Medulla oblongata (tissue), 1 donor: Measurements from ENCODE around the gene STAT1.

Experiments used
- DNase-seq: peaks from one replicate; pipeline ENCODE4 v3.0.0-alpha.2; 2015; ENCODE audit errors: extremely low spot score

STAT1 gene

DNA sequence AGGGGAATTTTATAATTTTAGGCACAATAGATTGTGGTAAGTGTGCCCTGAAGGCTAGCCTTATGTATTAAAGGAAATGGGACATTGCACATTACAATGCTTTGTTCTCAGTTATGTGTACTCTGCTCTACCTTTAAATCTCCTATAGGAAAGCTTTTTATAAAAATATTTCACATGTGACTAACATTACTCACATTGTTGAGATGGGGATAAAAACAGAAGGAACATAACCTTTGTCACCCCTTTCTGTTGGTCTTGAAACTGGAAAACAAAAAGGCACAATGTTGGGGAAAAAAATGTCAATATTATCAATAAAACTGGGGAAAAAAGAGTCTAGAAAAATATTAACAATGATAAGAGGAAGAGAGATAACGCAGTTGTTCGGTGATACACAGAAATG lies 17.3 kb upstream of the STAT1 start:
- no peak for DNase-seq

DNA sequence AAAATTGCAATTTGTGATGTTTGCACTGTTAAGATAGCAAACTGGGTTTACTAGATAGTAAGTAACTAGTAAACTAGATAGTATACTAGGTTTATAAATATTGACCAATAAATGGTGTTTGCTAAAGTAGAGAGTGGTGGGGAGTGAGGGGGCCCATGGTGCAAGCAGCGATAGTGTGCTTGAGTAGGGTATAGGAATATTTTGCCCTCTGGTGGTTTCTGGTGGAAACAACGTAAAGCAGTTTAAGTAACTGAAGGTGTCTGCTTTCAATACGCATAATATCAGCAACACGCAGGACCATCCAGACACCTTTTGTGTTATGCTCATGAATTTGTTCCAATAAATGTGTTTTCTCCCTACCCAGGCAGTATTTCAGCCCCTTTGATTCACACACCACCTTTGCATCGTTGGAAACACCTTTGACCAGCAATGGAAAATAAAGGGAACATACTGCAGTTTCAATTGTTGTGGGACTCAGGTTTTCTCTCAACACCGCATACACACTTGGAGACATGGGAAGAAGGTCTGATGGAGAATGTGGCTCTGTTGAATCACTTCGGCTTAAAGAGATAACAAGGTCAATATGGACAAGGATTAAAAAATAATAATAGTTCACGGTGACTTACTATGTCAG lies 16.7 kb upstream of the STAT1 start:
- DNase-seq = peak; percentile 58

DNA sequence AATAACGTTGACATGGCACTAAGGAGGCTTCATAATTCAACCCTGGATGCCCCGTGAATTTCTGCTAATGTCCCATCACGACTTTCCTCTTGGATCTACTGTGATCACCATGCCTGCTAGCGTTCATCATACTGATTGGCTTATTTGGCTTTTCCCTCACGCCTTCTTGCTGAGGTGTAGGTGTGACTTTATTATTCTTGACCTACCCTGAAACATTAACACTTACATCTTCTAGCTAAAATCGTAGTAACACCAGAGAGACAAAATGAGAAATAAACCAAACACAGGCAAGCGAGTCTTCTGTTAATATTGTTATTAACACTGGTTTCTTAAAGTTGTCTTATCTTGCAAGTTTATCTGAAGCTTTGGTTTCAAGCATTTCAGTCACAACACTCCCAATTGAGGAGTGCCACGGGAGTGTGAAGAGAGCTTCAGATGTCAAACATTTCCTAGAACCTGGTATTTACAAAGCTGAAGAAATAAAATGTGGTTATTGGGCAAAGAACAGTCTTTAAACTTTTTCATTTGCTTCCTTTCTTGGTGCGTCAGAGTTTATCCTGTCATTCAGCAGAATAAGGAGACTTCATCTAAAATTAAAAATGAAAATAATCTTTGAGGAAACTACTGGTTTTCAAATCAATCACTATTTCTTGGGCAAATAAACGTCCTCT lies 15.4 kb upstream of the STAT1 start:
- no peak for DNase-seq

DNA sequence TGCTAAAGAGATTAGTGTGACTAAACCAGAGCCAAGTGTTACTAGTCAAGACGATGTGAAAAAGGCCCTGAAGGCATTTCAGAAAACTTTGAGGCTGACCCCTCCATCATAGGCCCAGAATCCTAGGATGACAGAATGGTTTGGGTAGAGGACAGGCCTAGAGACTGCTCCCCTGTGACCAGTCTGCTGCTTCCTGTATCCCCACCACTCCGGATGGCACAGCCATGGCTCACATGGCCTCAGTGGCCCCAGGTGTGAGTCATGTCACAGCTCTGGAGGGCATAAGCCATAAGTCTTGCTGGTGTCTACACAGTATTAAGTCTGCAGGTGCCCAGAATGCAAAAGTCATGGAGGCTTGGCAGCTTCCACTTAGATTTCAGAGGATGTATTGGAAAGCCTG lies 12.4 kb upstream of the STAT1 start:
- DNase-seq = no peak

DNA sequence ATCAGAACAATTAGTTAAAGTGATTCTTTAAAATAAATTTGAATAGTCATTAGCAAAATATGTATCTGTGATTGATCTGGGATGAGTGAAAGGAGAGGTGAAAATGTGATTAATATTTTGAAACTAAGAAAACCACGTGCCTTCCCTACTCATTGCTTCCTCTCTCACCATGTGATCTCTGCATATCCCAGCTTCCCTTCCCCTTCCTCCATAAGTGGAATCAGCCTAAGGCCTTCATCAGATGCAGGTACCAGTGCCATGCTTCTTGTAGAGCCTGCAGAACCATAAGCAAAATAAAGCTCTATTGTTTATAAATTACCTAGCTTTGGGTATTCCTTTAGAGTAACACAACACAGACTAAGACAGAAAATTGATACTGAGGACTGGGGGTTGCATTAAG lies 11.2 kb upstream of the STAT1 start:
- DNase-seq = no peak

DNA sequence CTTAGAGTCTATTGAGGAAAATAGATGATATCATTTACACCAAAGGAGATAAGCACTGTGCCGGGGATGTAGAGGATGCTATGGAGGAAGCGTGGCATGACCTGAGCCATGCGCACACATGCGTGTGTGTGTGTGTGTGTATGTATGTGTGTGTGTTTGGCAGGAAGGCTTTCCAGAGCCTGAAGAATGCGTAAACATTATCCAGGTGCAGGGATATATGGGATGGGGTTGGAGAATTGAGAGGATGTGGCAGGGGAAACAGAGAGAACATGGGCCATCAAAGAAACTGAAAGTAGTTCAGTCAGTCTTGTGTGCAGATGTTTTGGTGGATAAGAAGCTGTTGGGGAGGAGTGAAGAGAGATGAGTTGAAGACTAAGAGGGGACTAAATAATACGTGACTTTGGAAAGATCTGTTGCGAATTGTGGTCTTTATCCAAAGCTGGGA lies 9.3 kb upstream of the STAT1 start:
- no peak for DNase-seq

DNA sequence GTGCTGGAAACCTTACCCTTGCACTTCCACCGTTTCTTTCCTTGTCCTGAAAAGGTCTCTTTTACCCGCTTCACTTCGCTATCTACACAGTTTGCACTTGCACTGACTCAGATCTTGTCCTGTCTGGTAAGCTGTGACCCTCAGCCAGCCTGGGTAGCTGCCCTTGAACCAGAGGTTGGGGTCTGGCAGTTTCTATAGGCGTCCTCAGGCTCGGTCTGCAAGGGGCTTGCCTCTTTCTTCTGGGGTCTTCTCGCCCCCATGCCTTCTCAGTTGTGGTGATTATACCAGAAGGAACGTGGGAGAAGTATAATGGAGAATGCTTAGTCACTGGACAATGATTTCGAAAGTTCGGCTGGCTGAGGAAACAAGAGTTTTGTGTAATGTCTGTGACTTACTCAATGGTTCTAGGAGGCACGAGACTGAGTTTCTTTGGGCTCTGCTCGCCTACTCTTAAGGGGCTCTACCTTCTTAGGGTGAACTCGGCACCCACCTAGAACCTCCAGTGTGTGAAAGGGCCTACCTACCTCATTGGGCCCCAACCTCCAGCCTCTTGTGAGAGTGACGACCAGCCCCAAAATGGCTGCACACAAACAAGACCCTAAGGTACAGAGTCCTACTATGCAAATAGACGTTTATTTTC lies 6.9 kb upstream of the STAT1 start:
- DNase-seq = peak; percentile 66

DNA sequence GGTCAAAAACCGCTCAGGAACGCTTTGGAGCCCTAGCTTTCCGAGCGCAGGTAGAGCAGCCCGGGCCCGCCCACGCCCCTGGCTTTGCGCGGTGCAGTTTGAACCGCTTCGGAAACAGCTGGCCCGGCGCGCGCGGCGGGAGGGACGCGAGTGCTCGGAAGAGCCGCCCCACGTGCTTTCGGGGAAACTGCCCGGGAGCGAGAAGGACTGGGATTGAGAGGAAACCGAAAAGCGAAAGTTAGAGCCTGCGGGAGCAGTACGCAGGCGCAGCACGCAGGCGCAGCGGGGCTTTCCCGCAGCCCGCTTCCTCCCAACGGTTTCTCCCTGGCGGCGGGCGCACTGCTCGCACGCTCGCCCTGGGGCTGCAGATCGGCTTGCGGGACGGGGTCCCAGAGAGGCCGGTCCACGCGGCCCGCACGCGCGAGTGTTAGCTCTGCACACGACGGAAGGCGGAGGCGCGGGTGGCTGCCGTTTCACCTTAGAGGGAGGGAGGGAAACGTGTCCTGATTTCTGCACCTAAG lies 6.3 kb upstream of the STAT1 start:
- peak; percentile 97 for DNase-seq

DNA sequence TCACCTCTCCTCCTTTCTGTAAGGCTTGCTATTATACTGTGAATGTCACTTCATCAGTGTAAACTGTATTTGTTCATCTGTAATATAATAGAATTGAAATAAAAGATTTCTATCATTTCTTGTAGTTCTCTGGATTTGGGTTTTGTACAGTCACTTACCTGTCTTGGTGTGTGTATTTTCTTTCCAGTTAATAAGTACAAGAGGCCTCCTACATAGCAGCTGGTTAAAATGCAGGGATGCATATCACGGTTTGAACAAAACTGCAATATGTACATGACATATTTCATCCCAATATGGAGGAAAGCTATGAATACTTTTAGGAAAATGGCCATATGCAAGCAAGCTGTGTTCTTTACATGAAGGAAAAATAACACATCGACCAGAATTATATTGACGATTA lies 5.4 kb upstream of the STAT1 start:
- no peak for DNase-seq

DNA sequence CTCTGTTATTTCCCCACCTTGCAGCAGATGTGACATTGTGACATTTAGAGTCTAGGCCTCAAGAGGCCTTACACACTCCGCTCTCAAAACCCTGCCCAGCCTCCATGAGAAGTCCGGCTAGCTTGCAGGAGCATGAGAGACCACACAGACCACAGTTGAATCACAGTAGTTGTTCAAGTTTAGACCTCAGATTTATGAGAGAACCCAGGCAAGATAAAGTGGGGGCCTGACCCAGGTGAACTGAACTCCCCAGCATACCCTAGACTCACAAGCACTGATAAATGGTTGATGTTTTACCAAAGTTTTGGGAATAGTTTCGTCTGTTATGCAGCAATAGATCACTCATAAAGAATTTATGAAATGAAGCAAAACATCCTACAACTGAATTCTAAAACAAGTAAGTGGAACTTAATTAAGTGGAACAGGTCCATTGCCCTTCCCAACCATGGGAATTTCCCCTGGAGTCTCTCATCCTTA lies 4.7 kb upstream of the STAT1 start:
- DNase-seq = no peak

DNA sequence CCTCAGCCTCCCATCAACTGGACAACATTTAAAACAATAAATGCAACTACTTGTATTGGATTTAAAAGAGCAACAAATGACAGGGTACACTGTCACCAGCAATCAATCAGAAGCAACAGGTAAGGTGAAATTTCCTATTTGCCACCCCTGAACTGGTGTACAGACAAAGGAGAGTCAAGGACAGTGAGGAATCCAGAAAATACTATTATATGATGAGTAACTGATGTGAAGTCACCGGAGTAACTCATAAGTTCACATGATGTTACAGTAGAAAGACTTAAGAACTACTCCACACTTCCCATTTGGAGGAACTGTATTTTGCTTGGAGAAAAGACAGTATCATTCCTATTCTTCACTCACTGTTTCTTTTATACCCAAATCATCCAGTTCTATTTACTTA lies 4.1 kb upstream of the STAT1 start:
- DNase-seq = no peak

DNA sequence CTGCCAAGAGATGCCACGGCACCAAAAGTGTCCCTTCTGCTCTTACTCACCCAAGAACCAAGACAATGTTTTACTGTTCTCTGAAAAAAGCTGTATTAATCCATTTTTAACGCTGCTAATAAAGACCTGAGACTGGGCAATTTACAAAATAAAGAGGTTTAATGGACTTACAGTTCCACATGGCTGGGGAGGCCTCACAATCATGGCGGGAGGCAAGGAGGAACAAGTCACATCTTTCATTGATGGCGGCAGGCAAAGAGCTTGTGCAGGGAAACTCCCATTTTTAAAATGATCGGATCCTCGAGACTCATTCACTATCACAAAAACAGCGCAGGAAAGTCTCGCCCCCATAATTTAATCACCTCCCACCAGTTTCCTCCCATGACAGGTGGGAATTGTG lies 1.9 kb upstream of the STAT1 start:
- no peak for DNase-seq

DNA sequence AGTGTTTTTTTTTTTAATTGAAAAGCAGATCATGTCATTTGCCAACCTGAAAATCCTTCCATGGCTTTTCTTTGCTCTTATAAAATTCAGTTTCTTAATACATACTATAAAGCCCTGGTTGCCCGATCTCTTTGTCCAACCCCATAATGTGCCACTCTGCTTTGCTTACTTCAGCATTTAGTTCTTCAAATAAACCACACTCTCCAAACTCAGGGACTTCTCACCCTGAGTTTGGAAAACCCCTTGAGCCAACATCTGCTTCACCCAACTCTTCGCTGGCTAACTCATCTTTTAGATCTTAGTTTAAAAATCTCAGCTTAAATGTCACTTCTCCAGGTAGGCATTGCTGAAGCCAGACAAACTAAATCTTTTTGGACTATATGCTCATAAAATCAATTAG lies 1.3 kb upstream of the STAT1 start:
- DNase-seq = no peak

DNA sequence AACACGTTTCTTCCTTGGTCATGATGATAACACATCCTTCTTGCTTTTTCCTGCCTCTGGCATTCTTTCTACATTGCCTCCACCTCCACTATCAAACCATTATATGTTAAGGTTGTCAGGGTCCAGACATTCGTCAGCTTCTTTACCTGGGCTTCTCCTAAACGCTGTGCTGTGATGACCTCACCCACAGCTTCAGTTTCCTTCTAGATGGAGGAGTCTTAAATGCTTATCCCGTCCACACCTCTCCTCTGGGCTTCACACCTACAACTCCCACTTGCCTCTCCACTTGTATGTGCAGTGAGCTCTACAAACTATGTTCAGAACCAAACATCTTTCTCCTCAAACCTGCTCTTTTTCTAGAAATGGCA lies 666 bp upstream of the STAT1 start:
- no peak for DNase-seq

DNA sequence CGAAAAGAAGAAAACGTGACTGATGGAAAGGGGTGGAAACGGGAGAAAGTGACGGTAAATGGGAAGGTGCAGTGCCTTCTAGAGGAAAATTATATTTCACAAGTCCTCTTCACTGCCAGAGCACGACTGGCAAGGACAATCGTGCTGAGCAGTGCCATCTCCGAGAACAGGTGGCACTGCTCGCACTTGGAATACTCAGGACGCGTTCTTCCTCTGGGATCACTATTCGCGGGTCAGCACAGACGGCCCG lies 364 bp downstream of the STAT1 start:
- DNase-seq = no peak

DNA sequence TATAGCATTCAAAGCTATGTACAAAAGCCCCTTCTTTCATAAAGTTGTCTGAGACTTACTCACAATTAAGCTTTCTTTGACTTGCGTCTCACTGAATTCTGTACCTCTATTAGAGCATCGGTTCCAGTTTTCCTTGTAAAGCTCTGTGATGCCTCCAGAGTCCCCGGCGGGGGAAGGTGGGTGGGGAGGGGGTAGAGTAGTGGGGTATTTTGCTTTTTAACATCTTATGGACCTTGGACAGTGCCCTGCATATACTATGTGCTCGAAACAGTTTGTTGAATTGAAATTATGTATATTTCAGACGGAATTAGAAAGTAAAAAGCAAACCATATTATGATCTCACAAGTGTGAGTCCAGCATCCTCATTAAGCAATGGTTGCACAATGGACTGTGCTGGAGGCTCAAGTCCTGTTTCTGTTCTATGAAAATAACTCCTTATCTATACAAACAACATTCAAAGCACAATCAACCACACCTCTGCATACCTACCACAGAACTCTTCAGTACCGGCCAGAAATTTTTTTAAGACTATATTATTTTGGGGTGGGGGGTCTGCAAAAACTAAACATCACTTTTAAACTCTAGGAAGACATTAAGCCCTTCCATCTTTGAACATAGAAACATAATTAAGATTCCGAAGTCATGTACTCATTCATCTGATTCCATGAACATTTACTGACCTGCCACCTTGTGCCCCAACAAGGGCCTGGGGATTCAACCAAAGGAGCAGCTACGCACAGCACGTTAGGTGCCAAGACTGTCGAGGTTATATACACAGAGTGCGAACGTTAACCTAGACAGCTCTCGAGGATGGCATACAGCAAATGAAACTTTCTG lies 908 bp downstream of the STAT1 start:
- no peak for DNase-seq

DNA sequence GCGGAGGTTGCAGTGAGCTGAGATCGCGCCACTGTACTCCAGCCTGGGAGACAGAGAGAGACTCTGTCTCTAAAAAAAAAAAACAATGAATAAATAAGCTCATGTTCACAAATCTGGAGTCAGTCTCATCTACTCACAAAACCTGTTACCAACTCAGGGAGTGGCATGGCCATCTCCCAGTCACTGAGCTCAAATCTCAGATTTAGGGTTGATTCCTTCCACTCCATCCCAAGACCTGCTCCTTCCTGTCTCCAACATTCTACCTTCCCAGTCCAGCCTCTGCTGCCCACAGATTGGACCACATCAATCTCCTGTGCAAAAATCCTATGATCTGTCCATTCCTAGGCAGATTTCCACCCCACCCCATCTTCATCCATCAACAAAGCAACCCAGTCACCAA lies 1.6 kb downstream of the STAT1 start:
- DNase-seq = no peak

DNA sequence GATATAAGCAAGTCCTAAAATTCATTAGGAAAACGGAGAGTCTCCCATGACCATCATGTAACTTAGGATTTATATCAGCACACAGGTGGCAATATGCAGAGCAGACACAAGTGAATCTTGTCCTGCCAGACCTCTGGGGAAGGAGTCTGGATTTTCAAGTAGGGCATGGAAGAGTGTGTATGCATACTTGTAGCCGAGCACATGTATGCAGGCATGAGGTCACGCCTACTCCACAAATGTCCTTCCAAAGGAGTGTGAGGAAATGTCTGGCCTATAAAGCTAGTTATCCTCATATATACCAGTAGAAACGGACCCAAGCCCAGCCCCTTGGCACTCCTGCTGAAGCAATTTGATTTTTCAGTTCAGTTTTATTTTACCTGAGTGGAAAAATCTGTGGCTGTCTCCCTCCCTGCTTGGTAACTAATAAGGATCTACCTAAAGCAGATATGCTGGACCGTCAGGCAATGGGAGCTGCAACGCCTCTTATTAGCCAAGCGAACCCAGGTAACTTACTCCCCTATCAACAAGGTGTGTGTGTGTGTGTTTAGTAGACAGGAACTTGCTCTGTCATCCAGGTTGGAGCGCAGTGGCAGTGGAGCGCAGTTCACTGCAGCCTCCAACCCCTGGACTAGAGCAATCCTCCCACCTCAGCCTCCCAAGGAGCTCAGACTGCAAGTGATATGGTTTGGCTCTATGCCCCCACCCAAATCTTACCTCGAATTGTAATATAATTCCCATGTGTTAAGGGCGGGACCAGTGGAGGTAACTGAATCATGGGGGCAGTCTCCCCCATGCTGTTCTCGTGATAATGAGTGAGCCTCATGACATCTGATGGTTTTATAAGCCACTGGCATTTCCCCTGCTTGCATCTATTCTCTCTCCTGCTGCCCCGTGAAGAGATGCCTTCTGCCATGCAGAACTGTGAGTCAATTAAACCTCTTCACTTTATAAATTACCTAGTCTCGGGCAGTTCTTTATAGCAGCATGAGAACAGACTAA lies 2.8 kb downstream of the STAT1 start:
- DNase-seq = no peak

DNA sequence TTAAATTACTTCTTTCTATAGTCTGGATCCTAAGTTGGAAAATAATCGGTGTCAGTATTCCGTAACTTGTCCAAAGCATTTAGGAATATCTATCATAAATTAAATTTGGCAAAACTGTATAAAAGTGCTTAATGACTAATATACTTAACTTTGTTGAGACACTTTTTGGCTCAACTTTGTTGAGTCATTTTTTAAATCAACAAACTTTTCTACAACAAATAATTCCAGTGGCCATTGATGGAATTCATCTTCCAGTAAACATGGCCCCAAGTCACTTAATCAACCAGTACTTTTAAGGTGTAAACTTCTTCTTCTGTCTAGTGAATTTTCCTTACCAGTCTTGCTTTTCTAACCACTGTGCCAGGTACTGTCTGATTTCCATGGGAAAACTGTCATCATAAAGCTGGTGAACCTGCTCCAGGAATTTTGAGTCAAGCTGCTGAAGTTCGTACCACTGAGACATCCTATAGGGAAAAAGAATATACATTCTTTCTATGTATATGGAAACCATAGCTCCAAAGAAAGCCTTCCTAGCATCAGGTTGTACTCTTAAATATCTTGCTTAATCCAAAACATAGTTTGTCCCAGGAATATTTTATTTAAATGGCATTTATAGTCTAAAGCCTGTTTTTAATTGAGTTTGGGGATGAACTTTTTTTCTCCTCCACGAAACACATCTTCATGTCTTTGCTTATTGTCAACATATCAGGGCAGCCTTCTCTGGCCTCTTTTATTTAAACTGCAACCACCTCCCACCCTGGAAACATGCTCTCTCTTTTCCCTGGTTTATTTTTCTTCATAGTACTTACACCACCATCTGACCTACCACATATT lies 4.2 kb downstream of the STAT1 start:
- no peak for DNase-seq

DNA sequence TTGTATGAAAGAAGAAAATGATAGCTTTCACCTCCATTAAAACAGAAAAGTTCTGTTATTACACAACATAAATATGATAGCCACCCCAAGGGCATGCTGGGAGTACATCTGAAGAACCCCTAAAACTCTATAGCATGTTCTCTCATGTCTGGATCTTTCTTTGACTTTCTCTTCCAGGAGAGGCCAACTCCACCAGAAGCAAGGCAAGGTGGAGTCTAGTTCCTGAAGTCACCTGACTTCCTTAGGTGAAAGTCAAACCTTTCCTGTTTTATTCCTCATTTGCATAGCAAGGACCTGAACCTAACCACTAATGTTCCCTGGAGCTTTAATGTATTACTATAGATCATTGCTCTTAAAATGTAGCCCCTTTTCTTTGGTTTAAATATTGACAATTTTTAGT lies 5.7 kb downstream of the STAT1 start:
- DNase-seq = no peak
